Stimulated activated CD4-positive, alpha-beta T cell treated with anti-CD3 and anti-CD28 coated beads, TNF-alpha, amount 100 ng/mL, for 48 hours (primary cell): ENCODE results near the gene IPPK.

Source experiments
- DNase-seq, 3 donors: peaks; one replicate each; pipeline ENCODE4 v3.0.0-alpha.2; 2020; ENCODE audit warnings: low read depth in 3 of 3

Gene IPPK

GRCh38 chr9:92615790-92616189 is 54.1 kb downstream of the IPPK start:
- no peak for DNase-seq

DNA sequence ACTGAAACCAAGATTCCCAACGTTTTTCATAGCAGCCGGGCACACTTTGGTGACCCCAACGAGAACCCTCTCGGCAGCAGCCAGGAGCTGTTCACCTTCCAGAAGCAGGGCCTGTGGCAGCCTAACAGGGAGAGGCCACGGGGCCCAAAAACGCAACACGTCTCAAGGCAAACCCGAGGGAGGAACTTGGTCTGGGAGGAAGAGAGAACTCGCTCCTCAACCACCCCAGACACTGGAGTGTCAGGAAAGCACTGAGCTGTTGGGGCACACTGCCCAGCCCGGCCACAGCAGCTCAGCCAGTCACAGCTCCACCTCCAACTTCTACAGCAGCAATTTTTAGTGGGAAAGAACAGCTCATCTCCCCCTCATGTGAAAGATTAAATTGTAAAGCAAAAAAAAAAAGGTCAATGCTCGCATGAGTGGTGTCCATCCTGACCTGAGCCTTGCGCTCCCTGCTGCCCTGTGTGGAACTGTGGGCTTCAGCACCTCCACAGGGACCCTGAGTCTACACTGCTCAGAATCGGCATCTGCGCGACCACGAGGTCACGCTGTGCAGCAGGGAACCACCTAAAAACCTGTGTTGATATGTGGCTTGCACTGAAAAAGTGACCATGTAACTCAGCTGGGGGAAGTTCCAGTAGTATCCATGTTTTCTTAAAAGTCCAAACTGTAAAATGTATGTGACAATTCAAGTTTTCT is 55.0 kb downstream of the IPPK start:
- no peak for DNase-seq

DNA sequence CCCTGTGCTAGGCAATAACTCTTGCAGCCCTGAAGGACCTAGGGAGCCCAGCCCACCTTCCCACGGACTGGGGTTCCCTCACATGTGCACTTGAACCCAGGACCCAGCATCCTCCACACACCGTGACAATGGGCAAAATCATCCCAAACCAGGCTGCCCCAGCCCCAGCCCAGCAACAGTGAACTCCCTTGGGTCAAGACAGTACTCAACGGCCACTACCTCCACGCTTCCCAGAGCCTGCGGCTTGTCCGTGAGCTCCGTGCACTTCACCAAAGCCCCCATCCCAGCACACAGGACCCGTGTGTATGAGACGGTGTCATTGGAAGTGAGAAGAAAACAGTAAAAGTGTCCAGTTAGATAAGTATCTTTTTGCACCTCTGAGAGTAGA is 55.8 kb downstream of the IPPK start:
- DNase-seq = no peak

GRCh38 chr9:92613268-92614122 is 56.4 kb downstream of the IPPK start:
- no peak for DNase-seq

- no peak for DNase-seq
Measured at GRCh38 chr9:92612816-92613215, 57.1 kb downstream of the IPPK start.

- DNase-seq = no peak
Measured at GRCh38 chr9:92612292-92612691, 57.6 kb downstream of the IPPK start.

DNA sequence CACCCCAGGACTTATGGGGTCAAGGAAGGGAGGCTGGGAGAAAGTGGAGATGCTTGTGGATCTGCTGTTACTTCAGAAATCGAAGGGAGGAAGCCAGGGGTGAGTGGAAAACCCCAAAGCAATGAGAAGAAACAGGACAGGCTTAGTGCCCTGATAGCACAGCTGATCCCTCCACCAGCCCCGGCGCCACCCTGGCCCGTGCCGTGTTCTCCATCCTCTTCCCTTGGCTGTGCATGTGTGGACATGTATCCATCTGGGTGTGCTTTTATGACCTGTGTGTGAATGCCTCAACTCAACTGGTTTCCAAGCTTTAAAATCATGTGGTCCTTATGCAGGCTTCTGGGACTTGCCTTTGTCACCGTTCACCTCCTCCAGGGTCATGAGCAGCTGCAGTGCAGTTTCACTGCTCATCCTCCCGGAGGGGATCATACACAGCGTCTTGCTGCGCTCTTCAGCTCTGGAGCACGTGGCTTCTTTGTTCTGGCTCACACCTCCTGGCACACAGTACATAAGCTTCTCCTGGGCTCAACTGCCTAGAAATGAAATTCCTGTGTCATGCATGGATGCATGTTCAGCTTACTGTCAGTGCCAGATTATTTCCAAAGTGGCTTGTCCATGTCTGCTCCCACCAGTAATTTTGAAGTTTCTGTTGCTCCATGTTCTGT is 58.2 kb downstream of the IPPK start:
- no peak for DNase-seq

GRCh38 chr9:92610470-92611420 is 59.2 kb downstream of the IPPK start:
- no peak for DNase-seq

GRCh38 chr9:92608909-92609445 is 61.0 kb downstream of the IPPK start:
- DNase-seq = no peak

- DNase-seq = no peak
Measured at GRCh38 chr9:92608241-92608908, 61.6 kb downstream of the IPPK start.

- no peak for DNase-seq
Measured at GRCh38 chr9:92607773-92608172, 62.2 kb downstream of the IPPK start.

- no peak for DNase-seq
Measured at GRCh38 chr9:92607088-92607487, 62.8 kb downstream of the IPPK start.

DNA sequence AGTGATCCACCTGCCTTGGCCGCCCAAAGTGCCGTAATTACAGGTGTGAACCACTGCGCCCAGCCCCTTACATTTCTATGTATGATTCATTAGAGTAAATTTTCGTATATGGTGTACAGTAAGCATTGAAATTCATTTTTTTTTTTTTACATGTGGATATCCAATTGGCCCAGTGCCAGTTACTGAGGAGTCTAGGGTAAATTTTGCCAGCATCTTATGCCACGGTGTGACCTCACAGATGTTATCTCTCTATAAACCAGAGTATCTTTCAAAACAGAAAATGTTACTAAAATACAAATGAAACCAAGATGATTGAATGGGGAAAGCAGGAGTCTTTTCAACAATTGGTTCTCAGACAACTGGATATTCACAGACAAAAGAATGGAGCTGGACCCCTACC is 64.7 kb downstream of the IPPK start:
- no peak for DNase-seq

DNA sequence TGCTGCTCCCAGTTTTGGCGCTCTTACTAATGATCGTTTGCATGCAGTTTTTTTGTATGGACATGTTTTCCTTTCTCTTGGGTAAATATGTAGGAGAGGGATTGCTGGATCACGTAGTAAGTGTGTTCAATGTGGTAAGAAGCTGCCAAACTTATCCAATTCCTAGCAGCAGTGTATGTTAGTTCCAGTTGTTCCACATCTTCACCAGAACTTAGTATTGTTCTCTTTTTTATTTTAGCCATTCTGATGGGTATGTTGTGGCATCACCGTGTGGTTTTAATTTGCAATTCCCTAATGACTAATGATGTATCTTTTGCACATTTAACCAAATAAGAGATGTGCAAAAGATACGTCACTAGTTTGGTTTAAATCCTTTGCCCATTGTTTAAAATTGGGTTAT is 65.9 kb downstream of the IPPK start:
- DNase-seq = no peak

DNA sequence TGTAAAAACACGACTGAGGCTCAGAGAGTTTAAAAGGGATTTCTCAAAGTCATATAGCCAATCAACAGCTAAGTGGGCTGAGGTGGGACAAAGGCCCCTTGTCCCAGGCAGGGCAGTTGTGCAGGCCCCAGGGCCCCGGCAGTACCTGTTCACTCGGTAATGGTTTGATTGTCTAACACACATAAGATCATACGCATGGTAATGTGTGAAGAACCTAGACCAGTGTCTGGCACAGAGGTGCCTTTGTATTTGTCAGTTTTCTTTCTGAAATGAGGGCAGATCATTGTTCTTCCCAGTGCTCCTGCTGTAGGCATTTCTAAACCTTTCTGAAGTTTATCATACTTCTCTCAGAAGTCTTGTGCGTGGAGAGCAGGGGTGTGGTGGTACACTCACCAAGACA is 66.8 kb downstream of the IPPK start:
- no peak for DNase-seq

DNA sequence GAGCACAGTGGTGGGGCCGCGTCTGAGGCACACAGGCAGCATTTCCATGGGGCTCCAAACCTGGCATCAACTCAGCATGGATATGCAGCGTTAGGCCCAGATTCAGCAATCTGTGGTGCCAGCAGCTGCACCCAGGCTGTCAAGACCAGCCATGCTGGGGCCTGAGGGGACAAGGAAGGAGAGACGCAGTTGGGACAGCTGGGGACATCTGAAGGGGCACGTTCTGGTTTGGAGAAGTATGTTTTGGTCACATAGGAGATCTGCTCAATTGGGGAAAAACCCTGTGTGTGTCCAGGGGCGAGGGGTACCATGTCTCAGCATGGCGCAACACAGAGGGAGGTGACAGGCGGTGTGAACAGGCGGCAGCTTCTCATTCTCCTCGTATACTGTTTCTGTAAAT is 67.5 kb downstream of the IPPK start:
- no peak for DNase-seq

DNA sequence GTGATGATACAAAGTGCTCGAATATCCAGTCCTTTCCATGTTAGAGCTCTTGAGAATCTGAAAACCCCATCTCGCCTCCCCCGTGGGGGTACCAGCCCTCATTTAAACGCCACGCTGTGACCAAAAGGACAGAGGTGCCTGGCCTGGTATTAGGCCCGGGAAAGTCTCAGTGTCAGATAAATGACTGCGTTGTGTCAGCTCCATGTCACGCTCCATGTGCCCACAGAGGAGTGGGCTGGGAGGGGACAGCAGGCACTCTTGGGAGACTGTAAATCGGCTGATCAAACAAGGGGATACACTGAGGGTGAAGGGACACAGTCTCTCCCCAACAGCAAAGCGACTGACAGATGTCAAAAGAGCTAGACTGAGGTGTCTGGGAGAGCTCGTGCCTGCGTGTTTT is 68.5 kb downstream of the IPPK start:
- DNase-seq = no peak

- no peak for DNase-seq
Measured at GRCh38 chr9:92600462-92601261, 69.3 kb downstream of the IPPK start.

- DNase-seq = no peak
Measured at GRCh38 chr9:92599938-92600461, 69.9 kb downstream of the IPPK start.

- DNase-seq = no peak
Measured at GRCh38 chr9:92598382-92598781, 71.5 kb downstream of the IPPK start.
